ENCODE measurements around the gene ZFAND4.

ZFAND4 gene

GRCh38 chr10:45657033-45657926, 15.3 kb downstream of the ZFAND4 start:
- no peak for TF ChIP-seq RAD21 (IDR thresholded peaks at IDR 0.05; ENCODE audit: low read depth)
- TF ChIP-seq CEBPB (IDR thresholded peaks at IDR 0.05): peak; percentile 47; the same call in 1 of the 2 replicates

- no peak for TF ChIP-seq ZBTB7A (IDR thresholded peaks at IDR 0.05; ENCODE audit: low read depth)
- no peak for TF ChIP-seq CREB1 (IDR thresholded peaks at IDR 0.05; ENCODE audit: low read depth)
- TF ChIP-seq MAX (IDR thresholded peaks at IDR 0.05): no peak
- no peak for TF ChIP-seq EGR1 (IDR thresholded peaks at IDR 0.05)
- no peak for TF ChIP-seq TAF1 (IDR thresholded peaks at IDR 0.05; ENCODE audit: low read depth)
- TF ChIP-seq CEBPB (IDR thresholded peaks at IDR 0.05): no peak
- no peak for TF ChIP-seq REST (IDR thresholded peaks at IDR 0.05; ENCODE audit: low read depth)
- TF ChIP-seq RAD21 (IDR thresholded peaks at IDR 0.05; ENCODE audit: low read depth): no peak
- no peak for TF ChIP-seq NFIC (IDR thresholded peaks at IDR 0.05)
- TF ChIP-seq YY1 (IDR thresholded peaks at IDR 0.05; ENCODE audit: low read depth): no peak
- TF ChIP-seq USF1 (IDR thresholded peaks at IDR 0.05): no peak
- TF ChIP-seq TEAD4 (IDR thresholded peaks at IDR 0.05): no peak
Observed at GRCh38 chr10:45655219-45655618, 17.4 kb downstream of the ZFAND4 start.

- no peak for TF ChIP-seq EGR1 (IDR thresholded peaks at IDR 0.05)
- TF ChIP-seq TCF12 (IDR thresholded peaks at IDR 0.05; ENCODE audit: low read depth): no peak
- no peak for TF ChIP-seq MAX (IDR thresholded peaks at IDR 0.05)
- no peak for TF ChIP-seq YY1 (IDR thresholded peaks at IDR 0.05; ENCODE audit: low read depth)
- no peak for TF ChIP-seq FOXM1 (IDR thresholded peaks at IDR 0.05; ENCODE audit: borderline replicate concordance, low read depth)
- no peak for TF ChIP-seq CREB1 (IDR thresholded peaks at IDR 0.05; ENCODE audit: low read depth)
- no peak for TF ChIP-seq EP300 (IDR thresholded peaks at IDR 0.05; ENCODE audit: borderline replicate concordance)
Observed at GRCh38 chr10:45653454-45653853, 19.1 kb downstream of the ZFAND4 start.

GRCh38 chr10:45652511-45652910, 20.1 kb downstream of the ZFAND4 start:
- no peak for TF ChIP-seq CREB1 (IDR thresholded peaks at IDR 0.05; ENCODE audit: low read depth)
- TF ChIP-seq REST (IDR thresholded peaks at IDR 0.05; ENCODE audit: low read depth): no peak
- no peak for TF ChIP-seq EGR1 (IDR thresholded peaks at IDR 0.05)
- no peak for TF ChIP-seq NFIC (IDR thresholded peaks at IDR 0.05)
- TF ChIP-seq FOXM1 (IDR thresholded peaks at IDR 0.05; ENCODE audit: borderline replicate concordance, low read depth): no peak
- no peak for TF ChIP-seq TAF1 (IDR thresholded peaks at IDR 0.05; ENCODE audit: low read depth)
- no peak for TF ChIP-seq TEAD4 (IDR thresholded peaks at IDR 0.05)
- no peak for TF ChIP-seq YY1 (IDR thresholded peaks at IDR 0.05; ENCODE audit: low read depth)
- no peak for TF ChIP-seq CEBPB (IDR thresholded peaks at IDR 0.05)
- no peak for TF ChIP-seq TCF12 (IDR thresholded peaks at IDR 0.05; ENCODE audit: low read depth)
- TF ChIP-seq USF1 (IDR thresholded peaks at IDR 0.05): no peak

- TF ChIP-seq ZBTB7A (IDR thresholded peaks at IDR 0.05; ENCODE audit: low read depth): no peak
- TF ChIP-seq MAX (IDR thresholded peaks at IDR 0.05): no peak
- TF ChIP-seq FOXM1 (IDR thresholded peaks at IDR 0.05; ENCODE audit: borderline replicate concordance, low read depth): no peak
- no peak for TF ChIP-seq CEBPB (IDR thresholded peaks at IDR 0.05)
- TF ChIP-seq YY1 (IDR thresholded peaks at IDR 0.05; ENCODE audit: low read depth): no peak
- TF ChIP-seq REST (IDR thresholded peaks at IDR 0.05; ENCODE audit: low read depth): no peak
- no peak for TF ChIP-seq EGR1 (IDR thresholded peaks at IDR 0.05)
- no peak for TF ChIP-seq CREB1 (IDR thresholded peaks at IDR 0.05; ENCODE audit: low read depth)
- no peak for TF ChIP-seq TCF12 (IDR thresholded peaks at IDR 0.05; ENCODE audit: low read depth)
- no peak for TF ChIP-seq USF1 (IDR thresholded peaks at IDR 0.05)
- no peak for TF ChIP-seq TEAD4 (IDR thresholded peaks at IDR 0.05)
Observed at GRCh38 chr10:45649296-45649695, 23.3 kb downstream of the ZFAND4 start.

All from Ishikawa (cell line).